HG02885 (cell line): ENCODE data around the gene DMBX1.

ENCODE experiments used
- ATAC-seq: cut with Tn5 transposase; IDR thresholded peaks from one replicate; pipeline ENCODE4 v1.9.1; 2021; ENCODE audit warnings: mild to moderate bottlenecking; ENCODE audit not compliant: unreplicated experiment, poor library complexity

The DMBX1 gene

GRCh38 chr1:46489638-46490405 lies at the start of gene DMBX1:
Gene DMBX1 (plus strand): TSS chr1:46489836. CDS start chr1:46507011, 17,175 bp downstream.
- no peak for ATAC-seq

DNA sequence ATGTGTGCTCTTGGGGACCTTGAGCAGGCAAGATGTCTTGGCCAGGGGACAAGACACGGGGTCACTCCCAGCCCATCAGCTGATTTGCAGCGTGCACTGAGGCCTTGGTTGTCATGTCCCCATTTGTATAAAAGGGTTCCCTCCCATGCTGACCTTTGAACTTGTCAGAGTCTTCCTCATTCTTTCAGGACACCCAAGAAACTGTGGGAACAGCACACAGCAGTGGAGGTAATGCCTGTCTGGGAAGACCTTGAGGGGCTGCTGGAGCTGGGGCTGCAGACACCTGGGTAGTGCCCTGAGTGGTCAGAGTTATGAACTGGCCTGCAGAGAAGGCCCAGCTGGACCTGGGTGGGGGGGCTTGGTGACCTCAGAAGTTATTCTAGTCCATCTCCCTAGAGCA lies 49.2 kb upstream of the DMBX1 start:
- ATAC-seq, result no peak

DNA sequence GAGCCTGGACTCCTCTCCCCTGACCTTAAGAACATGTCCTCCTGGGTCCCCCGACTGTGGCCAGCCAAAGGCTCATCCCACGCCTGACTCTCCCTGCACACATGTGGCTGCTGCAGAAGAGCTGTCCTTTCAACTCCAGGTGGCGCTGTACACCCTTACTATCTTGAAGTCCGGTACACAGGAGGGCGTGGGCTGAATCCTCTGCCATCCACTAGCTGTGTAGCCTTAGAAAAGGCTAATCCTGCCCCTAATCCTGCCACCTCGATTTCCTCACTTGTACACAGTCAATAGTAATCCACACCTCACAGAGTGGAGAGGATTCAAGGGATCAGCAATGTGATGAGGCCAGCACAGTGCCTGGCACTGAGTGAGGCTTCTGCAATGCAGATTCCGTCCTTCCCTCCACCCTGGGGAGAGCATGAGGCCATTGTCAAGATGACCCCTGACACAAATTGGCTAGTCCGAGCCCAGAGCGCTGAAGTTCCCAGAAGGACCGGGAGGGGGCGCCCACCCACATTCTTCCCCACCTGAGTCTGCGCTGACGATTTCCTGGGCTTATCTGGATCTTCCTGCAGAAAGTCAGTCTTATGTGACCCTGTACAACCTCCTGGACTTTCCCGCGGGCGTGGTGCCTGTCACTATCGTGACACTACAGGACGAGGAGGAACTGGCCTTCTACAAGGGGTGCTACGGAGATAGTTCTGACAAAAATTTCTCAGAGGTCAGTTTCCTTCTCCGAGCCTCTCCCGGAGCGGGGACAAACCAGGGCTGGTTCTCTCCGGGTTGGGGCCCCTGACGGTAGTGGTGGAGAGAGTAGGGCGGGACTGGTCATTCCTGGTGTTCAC lies 47.1 kb upstream of the DMBX1 start:
- peak; percentile 72 for ATAC-seq

GRCh38 chr1:46444466-46444865 lies 45.2 kb upstream of the DMBX1 start:
- ATAC-seq, result no peak

DNA sequence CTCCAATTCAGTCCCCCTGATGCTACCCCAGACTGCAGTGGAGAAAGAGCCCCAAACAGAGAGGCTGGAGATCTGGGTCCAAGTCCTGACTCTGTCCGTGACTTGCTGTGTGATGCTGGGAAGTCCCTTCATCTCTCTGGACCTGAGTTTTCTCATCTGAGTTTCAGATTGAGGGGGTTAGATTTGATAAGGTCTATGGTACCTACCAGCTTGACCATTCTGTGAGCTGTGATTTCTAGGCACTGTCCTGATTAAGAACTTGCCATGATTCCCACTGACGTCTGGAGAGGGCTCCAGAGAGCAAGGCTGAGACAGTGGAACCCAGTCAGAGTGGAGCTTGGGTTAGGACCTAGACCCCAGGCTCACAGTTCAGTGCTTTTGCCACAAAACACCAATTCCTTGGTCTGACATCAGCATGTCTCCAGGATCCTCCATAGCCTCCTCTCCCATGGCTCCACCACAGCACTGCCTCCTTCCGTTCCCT lies 43.8 kb upstream of the DMBX1 start:
- ATAC-seq, result no peak

DNA sequence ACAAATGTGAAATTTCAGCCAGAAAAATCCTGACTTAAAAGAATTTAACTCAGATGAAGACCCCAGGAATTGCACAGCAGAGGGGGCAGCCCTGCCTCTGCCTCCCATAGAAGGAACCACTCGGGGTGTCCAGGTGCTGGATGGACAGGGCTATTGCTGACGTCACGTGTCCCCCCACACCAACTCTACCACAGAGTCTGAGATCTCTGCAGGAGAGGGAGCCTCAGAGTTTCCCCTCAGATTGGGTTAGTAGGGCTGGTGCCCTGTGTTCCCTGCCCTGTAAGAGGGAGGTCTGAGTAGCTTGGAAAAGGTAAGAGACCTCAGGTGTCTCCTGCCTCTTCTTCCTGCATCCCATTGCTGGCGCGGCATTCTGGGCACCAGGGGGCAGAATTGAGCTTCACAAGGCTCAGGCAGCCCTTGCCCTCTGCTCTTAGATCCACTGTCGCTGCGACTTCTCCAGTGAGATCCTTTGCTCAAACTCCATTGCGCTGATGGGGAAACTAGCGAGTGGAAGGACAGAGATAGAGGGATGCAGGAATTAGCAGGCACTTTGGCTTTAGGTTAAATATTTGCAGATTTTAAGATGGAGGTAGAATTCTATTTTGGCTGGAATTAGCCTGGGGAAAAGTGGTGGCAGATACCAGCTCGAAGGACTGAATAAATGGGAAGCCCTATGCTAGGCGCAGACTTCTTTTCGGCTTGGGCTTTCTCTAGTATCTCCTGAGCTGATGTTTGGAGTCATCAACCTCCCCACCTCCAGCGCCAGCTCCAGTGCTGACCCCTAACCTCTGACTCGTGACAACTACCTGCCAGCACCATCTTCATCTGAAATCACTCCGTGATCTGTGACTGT lies 42.8 kb upstream of the DMBX1 start:
- peak; percentile 53 for ATAC-seq

DNA sequence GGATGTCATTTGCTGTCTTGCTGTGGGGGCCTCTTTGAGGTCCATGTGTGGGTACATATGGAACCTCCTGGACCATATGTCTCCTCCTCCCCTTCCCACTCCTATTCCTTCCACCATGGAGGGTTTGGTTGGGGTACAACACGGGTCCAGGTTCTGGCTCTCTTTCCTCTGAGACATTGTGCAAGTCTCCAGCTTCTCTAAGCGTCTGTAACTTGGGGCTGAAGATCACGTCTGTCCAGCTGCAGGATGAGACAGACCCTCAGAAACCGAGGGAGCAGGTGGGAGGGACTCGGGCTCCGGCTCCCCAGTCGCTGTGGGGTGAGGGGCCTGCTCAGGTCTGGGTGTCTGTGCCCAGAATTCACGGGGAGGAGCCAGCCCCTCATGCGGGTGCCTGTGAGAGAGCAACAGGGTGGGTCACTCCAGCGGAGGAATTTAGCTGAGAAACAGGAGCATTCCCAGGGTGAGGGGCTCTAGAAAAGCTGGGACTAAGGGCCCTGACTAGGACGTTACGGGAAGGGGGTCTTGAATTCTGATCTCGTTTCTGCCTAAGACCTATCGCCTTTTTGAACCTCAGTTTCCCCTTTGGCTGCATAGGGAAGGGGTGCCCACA lies 42.0 kb upstream of the DMBX1 start:
- no peak for ATAC-seq

GRCh38 chr1:46448109-46448911 lies 41.3 kb upstream of the DMBX1 start:
- no peak for ATAC-seq

DNA sequence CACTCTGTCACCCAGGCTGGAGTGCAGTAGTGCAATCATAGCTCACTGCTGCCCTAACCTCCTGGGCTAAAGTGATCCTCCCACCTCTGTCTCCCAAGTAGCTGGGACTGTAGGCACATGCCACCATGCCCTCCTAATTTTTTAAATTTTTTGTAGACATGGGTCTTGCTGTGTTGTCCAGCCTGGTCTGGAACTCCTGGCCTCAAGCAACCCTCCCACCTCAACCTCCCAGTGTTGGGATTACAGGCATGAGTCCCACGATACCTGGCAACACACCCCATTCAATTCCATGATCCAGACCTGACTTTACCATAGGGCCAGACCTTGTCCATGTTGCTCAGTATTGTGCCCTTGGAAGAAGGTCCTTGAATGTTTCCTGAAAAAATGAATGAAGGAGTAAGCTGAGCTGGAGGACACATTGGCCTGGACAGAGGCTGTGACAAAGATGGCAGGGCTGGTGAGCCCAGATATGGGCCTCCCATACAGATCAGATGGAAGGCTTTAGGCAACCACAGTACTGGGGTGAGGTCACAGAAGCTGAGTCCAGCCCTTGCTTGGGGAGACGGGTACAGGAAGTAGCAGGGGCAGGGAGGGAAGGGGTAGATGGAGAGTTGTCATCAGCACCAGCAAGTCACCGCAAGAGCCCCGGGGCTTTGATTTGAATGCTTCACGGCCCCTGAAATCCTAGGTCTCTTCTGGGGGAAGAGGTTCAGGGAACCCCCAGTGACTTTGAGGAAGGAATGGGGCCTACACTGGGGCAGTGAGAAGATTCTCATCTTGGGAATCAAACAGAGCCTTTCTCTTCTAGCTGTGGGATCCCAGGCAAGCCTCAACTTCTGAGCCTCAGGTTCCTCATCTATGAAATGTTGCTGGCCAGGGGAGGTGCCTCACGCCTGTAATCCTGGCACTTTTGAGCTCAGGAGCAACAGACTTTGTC lies 40.1 kb upstream of the DMBX1 start:
- ATAC-seq, result no peak

DNA sequence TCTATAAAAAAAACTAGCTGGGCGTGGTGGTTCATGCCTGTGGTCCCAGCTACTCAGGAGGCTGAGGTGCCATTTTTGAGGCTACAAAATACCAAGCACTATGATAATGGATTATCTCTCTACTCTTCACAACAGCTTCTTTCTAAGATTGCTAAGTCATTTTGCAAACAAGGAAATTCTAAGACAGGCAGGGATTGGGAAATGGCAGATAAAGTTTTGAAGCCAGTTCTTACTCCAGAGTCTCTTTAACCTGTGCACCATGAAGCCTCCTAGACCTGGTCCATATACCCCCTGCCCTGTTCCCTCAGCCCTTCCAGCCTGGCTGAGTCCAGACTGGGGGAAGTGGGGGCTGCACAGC lies 39.5 kb upstream of the DMBX1 start:
- no peak for ATAC-seq

GRCh38 chr1:46451948-46452930 lies 37.4 kb upstream of the DMBX1 start:
- no peak for ATAC-seq

GRCh38 chr1:46452931-46453325 lies 36.7 kb upstream of the DMBX1 start:
- no peak for ATAC-seq

GRCh38 chr1:46453449-46453848 lies 36.2 kb upstream of the DMBX1 start:
- ATAC-seq, result no peak

DNA sequence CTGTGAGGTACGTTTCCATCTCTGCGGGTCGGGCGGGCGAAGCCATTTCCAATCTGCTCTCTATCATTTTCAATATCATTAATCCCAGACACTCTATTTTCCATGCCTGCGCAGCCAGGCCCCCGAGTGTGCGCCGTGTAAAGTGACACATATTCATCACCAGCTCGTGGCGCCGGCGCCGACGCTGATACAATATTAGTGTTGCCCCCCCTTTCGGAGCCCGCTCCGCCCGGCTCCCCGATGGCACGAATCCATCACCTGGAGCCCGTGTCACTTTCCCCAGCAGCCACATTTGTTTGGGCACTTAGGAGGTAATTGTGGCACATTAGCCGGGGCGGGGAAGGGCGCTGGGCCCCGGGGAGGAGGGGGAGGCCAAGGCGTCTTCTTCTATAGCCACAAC lies 33.7 kb upstream of the DMBX1 start:
- no peak for ATAC-seq

DNA sequence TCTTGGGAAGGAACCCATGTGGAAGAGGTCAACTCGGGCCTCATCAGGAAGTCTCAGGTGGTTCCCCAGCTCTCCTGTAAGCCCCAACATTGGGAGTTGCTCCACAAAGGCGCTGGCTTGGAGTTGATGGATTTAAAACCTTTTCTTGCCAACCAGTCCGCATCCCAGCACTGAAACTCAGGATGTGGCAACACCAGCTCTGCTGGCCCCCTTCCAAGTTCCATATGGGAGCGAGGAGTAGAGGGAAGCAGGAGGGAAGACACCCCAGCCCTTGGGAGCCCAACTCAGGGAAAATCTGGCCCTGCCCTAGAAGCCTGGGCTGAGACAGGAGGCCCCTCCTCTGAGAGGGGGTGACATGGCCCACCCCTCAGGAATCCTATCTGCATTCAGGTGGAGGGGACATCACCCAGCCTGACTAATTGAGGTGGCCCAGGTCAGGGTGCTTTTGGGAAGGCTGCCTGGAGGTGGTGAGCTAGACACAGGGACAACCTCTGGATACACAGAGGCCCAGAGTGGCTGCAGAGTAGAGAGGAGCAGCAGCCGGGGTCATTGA lies 33.1 kb upstream of the DMBX1 start:
- ATAC-seq, result no peak

DNA sequence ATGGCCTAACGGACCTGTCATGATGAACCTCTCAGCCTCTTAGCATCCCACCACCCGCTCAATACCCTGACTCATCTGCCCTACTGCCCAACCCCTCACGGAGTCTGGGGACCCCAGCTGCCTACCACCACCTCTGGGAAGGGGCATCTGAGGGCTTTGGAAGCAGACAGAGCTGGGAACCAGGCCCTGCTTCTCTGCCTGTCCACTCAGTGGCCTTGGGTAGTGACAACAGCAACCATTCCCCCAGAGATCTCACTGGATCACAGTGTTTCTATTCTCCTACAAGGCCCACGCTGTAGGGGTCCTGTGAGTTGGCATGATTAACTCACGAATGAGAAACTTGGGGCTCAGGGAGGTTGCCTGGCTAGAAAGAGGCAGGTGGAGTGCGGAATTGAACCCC lies 32.5 kb upstream of the DMBX1 start:
- ATAC-seq, result no peak

DNA sequence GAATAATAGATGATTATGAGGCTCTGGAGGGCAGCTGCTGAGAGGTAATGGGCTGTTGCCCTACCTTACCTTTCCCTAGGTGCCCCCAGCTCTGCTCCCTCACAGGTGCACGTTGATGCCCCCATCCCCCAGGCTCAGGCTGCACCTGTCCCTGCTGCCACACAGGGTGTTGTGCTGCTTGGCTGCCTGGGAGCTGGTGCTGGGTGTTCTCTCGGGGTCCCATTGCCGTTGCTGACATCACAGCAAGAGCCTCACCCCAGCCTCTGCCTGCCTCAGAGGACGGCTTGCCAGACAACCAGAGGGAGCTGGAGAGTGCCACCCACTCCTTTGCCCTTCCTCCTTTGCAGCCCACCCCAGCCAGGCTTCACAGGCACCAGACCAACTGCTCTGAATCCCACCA lies 31.4 kb upstream of the DMBX1 start:
- no peak for ATAC-seq
